KOPT-K1 (cell line): ENCODE measurements around the gene BRSK2.

Source experiments
- H3K27ac ChIP-seq: fragments of 200-600 bp; sonication (generic); 2 replicates; pipeline ENCODE4 v1.5.1; 2016; ENCODE audit warnings: antibody characterized with exemption, mild to moderate bottlenecking, low read depth, low read length; ENCODE audit not compliant: poor library complexity, severe bottlenecking
- H3K36me3 ChIP-seq: fragments of 200-600 bp; sonication (generic); 2 replicates; pipeline ENCODE4 v1.5.1; 2017; ENCODE audit warnings: antibody characterized with exemption, mild to moderate bottlenecking, low read length, moderate library complexity; ENCODE audit not compliant: insufficient read depth
- H3K9me3 ChIP-seq: fragments of 200-600 bp; sonication (generic); 2 replicates; pipeline ENCODE4 v1.5.1; 2017; ENCODE audit warnings: antibody characterized with exemption, low read length, mild to moderate bottlenecking; ENCODE audit not compliant: insufficient read depth, poor library complexity, severe bottlenecking

The BRSK2 gene

GRCh38 chr11:1449490-1450243 is 59.9 kb downstream of the BRSK2 start:
- Histone ChIP-seq H3K27ac (no peak overlapping the region), H3K36me3 (no peaks in the 10 kb centered on the region), H3K9me3 (no peaks in the 10 kb centered on the region)

GRCh38 chr11:1450344-1450875 is 60.7 kb downstream of the BRSK2 start:
- Histone ChIP-seq H3K36me3 (no peaks in the 10 kb centered on the region), H3K9me3 (no peaks in the 10 kb centered on the region), H3K27ac (no peak overlapping the region)

- Histone ChIP-seq H3K9me3 (no peaks in the 10 kb centered on the region), H3K36me3 (no peaks in the 10 kb centered on the region), H3K27ac (no peak overlapping the region)
These were observed 61.4 kb downstream of the BRSK2 start for GRCh38 chr11:1450949-1451710.

- H3K27ac ChIP-seq = no peak overlapping the region
- H3K36me3 ChIP-seq = no peaks in the 10 kb centered on the region
- H3K9me3 ChIP-seq = no peaks in the 10 kb centered on the region
These were observed 62.2 kb downstream of the BRSK2 start for GRCh38 chr11:1451781-1452470.

GRCh38 chr11:1452744-1453143 is 63.0 kb downstream of the BRSK2 start:
- Histone ChIP-seq H3K9me3 (no peaks in the 10 kb centered on the region), H3K36me3 (no peaks in the 10 kb centered on the region), H3K27ac (no peak overlapping the region)

- Histone ChIP-seq H3K36me3 (no peaks in the 10 kb centered on the region), H3K27ac (no peak overlapping the region), H3K9me3 (no peaks in the 10 kb centered on the region)
These were observed 63.9 kb downstream of the BRSK2 start for GRCh38 chr11:1453611-1454034.

GRCh38 chr11:1454576-1454975 is 64.8 kb downstream of the BRSK2 start:
- Histone ChIP-seq H3K36me3 (no peaks in the 10 kb centered on the region), H3K27ac (no peak overlapping the region), H3K9me3 (no peaks in the 10 kb centered on the region)

GRCh38 chr11:1455032-1455762 is 65.5 kb downstream of the BRSK2 start:
- no peak overlapping the region for H3K27ac ChIP-seq
- no peaks in the 10 kb centered on the region for H3K36me3 ChIP-seq
- no peaks in the 10 kb centered on the region for H3K9me3 ChIP-seq

GRCh38 chr11:1455763-1456060 is 66.0 kb downstream of the BRSK2 start:
- H3K9me3 ChIP-seq = no peaks in the 10 kb centered on the region
- H3K36me3 ChIP-seq = no peaks in the 10 kb centered on the region
- no peak overlapping the region for H3K27ac ChIP-seq

GRCh38 chr11:1456176-1456575 is 66.4 kb downstream of the BRSK2 start:
- Histone ChIP-seq H3K36me3 (no peaks in the 10 kb centered on the region), H3K27ac (no peak overlapping the region), H3K9me3 (no peaks in the 10 kb centered on the region)

GRCh38 chr11:1456596-1457325 is 67.0 kb downstream of the BRSK2 start:
- H3K9me3 ChIP-seq = no peaks in the 10 kb centered on the region
- no peaks in the 10 kb centered on the region for H3K36me3 ChIP-seq
- no peak overlapping the region for H3K27ac ChIP-seq

- Histone ChIP-seq H3K27ac (no peak overlapping the region), H3K36me3 (no peaks in the 10 kb centered on the region), H3K9me3 (no peaks in the 10 kb centered on the region)
These were observed 67.6 kb downstream of the BRSK2 start for GRCh38 chr11:1457326-1457680.

GRCh38 chr11:1457856-1458255 is 68.1 kb downstream of the BRSK2 start:
- Histone ChIP-seq H3K27ac (no peak overlapping the region), H3K36me3 (no peaks in the 10 kb centered on the region), H3K9me3 (no peaks in the 10 kb centered on the region)
